GM23338 (cell line): Measurements from ENCODE around the gene TENT5A.

Experiments used
- CREB1 ChIP-seq: fragments of 250-450 bp; sonication (Bioruptor Pico); IDR thresholded peaks from 2 replicates; pipeline ENCODE4 v1.5.0; 2020; ENCODE audit warnings: low read depth, mild to moderate bottlenecking, moderate library complexity
- CTCF ChIP-seq, 2 experiments: fragments of 200-600 bp in 1 of 2; sonication (generic) in 1 of 2; conservative IDR thresholded peaks; 2 replicates each; pipeline versions ENCODE4 v1.5.1 to v1.6.1; 2016 to 2017; ENCODE audit warnings: antibody characterized with exemption in 2 of 2, low read depth in 2 of 2, mild to moderate bottlenecking in 2 of 2, moderate library complexity in 1 of 2
- ETS1 ChIP-seq: IDR thresholded peaks from 2 replicates; pipeline ENCODE4 v1.6.1; 2016; ENCODE audit warnings: antibody characterized with exemption
- EZH2 ChIP-seq: fragments of 200-600 bp; sonication (generic); IDR thresholded peaks from one replicate; pipeline ENCODE4 v1.8.0; 2017; ENCODE audit warnings: antibody characterized with exemption, mild to moderate bottlenecking, low read depth; ENCODE audit not compliant: unreplicated experiment
- EZH2phosphoT487 ChIP-seq: fragments of 200-600 bp; sonication (generic); IDR thresholded peaks from one replicate; pipeline ENCODE4 v1.8.1; 2018; ENCODE audit warnings: antibody characterized with exemption; ENCODE audit not compliant: unreplicated experiment
- JUNB ChIP-seq: IDR thresholded peaks from one replicate; pipeline ENCODE4 v1.6.1; 2016; ENCODE audit warnings: antibody characterized with exemption; ENCODE audit not compliant: unreplicated experiment
- NANOG ChIP-seq: IDR thresholded peaks from 2 replicates; pipeline ENCODE4 v1.6.1; 2016; ENCODE audit warnings: antibody characterized with exemption, borderline replicate concordance
- POLR2AphosphoS5 ChIP-seq: IDR thresholded peaks from 2 replicates; pipeline ENCODE4 v1.6.1; 2016; ENCODE audit warnings: antibody characterized with exemption, low read depth
- REST ChIP-seq: IDR thresholded peaks from one replicate; pipeline ENCODE4 v1.6.1; 2018; ENCODE audit warnings: antibody characterized with exemption; ENCODE audit not compliant: unreplicated experiment
- STAT1 ChIP-seq: IDR thresholded peaks from one replicate; pipeline ENCODE4 v1.6.1; 2016; ENCODE audit warnings: antibody characterized with exemption; ENCODE audit not compliant: unreplicated experiment
- ZNF114 ChIP-seq: fragments of 250-450 bp; sonication (Bioruptor Pico); IDR thresholded peaks from 2 replicates; pipeline ENCODE4 v1.5.0; 2020; ENCODE audit warnings: mild to moderate bottlenecking, moderate library complexity
- ZNF331 ChIP-seq: fragments of 250-450 bp; sonication (Bioruptor Pico); IDR thresholded peaks from 2 replicates; pipeline ENCODE4 v1.5.0; 2020; ENCODE audit warnings: low read depth, mild to moderate bottlenecking, moderate library complexity
- TF ChIP-seq, protein P1 (sequence below): fragments of 250-450 bp; sonication (Bioruptor Pico); IDR thresholded peaks from 2 replicates; pipeline ENCODE4 v1.5.0; 2020; ENCODE audit warnings: mild to moderate bottlenecking, moderate library complexity

GRCh38 chr6:81764531-81764930 is 12.1 kb upstream of the TENT5A start:
- no peak for TF ChIP-seq CTCF (conservative IDR thresholded peaks at IDR 0.05; ENCODE audit: low read depth in 2 of 2)
- no peak for TF ChIP-seq POLR2AphosphoS5
- no peak for TF ChIP-seq EZH2phosphoT487
- TF ChIP-seq CREB1 (CRISPR knock-in tag), result no peak
- no peak for TF ChIP-seq JUNB
- no peak for TF ChIP-seq EZH2
- TF ChIP-seq ETS1, result no peak
- TF ChIP-seq ZNF331 (CRISPR knock-in tag), result no peak
- no peak for TF ChIP-seq REST
- TF ChIP-seq ZNF114 (CRISPR knock-in tag), result no peak
- TF ChIP-seq STAT1, result no peak
- TF ChIP-seq NANOG, result no peak
- TF ChIP-seq, protein P1, sequence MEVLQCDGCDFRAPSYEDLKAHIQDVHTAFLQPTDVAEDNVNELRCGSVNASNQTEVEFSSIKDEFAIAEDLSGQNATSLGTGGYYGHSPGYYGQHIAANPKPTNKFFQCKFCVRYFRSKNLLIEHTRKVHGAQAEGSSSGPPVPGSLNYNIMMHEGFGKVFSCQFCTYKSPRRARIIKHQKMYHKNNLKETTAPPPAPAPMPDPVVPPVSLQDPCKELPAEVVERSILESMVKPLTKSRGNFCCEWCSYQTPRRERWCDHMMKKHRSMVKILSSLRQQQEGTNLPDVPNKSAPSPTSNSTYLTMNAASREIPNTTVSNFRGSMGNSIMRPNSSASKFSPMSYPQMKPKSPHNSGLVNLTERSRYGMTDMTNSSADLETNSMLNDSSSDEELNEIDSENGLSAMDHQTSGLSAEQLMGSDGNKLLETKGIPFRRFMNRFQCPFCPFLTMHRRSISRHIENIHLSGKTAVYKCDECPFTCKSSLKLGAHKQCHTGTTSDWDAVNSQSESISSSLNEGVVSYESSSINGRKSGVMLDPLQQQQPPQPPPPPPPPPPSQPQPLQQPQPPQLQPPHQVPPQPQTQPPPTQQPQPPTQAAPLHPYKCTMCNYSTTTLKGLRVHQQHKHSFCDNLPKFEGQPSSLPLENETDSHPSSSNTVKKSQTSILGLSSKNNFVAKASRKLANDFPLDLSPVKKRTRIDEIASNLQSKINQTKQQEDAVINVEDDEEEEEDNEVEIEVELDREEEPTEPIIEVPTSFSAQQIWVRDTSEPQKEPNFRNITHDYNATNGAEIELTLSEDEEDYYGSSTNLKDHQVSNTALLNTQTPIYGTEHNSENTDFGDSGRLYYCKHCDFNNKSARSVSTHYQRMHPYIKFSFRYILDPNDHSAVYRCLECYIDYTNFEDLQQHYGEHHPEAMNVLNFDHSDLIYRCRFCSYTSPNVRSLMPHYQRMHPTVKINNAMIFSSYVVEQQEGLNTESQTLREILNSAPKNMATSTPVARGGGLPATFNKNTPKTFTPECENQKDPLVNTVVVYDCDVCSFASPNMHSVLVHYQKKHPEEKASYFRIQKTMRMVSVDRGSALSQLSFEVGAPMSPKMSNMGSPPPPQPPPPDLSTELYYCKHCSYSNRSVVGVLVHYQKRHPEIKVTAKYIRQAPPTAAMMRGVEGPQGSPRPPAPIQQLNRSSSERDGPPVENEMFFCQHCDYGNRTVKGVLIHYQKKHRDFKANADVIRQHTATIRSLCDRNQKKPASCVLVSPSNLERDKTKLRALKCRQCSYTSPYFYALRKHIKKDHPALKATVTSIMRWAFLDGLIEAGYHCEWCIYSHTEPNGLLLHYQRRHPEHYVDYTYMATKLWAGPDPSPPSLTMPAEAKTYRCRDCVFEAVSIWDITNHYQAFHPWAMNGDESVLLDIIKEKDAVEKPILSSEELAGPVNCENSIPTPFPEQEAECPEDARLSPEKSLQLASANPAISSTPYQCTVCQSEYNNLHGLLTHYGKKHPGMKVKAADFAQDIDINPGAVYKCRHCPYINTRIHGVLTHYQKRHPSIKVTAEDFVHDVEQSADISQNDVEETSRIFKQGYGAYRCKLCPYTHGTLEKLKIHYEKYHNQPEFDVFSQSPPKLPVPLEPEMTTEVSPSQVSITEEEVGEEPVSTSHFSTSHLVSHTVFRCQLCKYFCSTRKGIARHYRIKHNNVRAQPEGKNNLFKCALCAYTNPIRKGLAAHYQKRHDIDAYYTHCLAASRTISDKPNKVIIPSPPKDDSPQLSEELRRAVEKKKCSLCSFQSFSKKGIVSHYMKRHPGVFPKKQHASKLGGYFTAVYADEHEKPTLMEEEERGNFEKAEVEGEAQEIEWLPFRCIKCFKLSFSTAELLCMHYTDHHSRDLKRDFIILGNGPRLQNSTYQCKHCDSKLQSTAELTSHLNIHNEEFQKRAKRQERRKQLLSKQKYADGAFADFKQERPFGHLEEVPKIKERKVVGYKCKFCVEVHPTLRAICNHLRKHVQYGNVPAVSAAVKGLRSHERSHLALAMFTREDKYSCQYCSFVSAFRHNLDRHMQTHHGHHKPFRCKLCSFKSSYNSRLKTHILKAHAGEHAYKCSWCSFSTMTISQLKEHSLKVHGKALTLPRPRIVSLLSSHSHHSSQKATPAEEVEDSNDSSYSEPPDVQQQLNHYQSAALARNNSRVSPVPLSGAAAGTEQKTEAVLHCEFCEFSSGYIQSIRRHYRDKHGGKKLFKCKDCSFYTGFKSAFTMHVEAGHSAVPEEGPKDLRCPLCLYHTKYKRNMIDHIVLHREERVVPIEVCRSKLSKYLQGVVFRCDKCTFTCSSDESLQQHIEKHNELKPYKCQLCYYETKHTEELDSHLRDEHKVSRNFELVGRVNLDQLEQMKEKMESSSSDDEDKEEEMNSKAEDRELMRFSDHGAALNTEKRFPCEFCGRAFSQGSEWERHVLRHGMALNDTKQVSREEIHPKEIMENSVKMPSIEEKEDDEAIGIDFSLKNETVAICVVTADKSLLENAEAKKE (CRISPR knock-in tag), result no peak
